Breast epithelium (tissue), 4 donors: ENCODE results near the gene POLR3B. TPM values are rescaled to one million over a fixed set of nuclear protein-coding genes. Genes with fewer than 3 reads are reported as not detected.
A peak's percentile ranks its signal among the peaks of the same experiment; 100 is the strongest.

Experiments used
- DNase-seq, 2 donors: peaks; one replicate each; pipeline ENCODE4 v3.0.0-alpha.2; 2019; ENCODE audit warnings: low spot score in 2 of 2
- H3K27ac ChIP-seq, 2 donors: fragments of 200-600 bp; sonication (generic) in 1 of 2; one replicate each; pipeline ENCODE4 v1.5.1; 2016 to 2019; ENCODE audit warnings: mild to moderate bottlenecking in 1 of 2
- H3K27me3 ChIP-seq, 2 donors: fragments of 200-600 bp; sonication (generic) in 1 of 2; one replicate each; pipeline versions ENCODE4 v1.5.1 to v1.6.0; 2017 to 2019; ENCODE audit warnings: control low read depth in 1 of 2, mild to moderate bottlenecking in 1 of 2
- H3K36me3 ChIP-seq: fragments of 200-600 bp; one replicate; pipeline ENCODE4 v1.5.1; 2019
- H3K4me1 ChIP-seq, 2 donors: fragments of 200-600 bp; sonication (generic); one replicate each; pipeline ENCODE4 v1.5.1; 2016 to 2019; ENCODE audit warnings: control low read depth in 1 of 2
- H3K4me3 ChIP-seq, 3 donors: fragments of 200-600 bp; sonication (generic); 1 replicate in 2 of 3; 2 replicates in 1 of 3; pipeline ENCODE4 v1.5.1; 2016 to 2019; ENCODE audit warnings: mild to moderate bottlenecking in 3 of 3, moderate library complexity in 2 of 3
- H3K9me3 ChIP-seq, 2 donors: fragments of 200-600 bp; sonication (generic) in 1 of 2; one replicate each; pipeline ENCODE4 v1.5.1; 2016 to 2019; ENCODE audit warnings: control low read depth in 1 of 2
- POLR2A ChIP-seq: fragments of 450-650 bp; IDR thresholded peaks from one replicate; pipeline ENCODE4 v1.6.1; 2016; ENCODE audit warnings: antibody characterized with exemption, mild to moderate bottlenecking, moderate library complexity
- POLR2AphosphoS5 ChIP-seq, 3 donors: sonication (generic); formaldehyde crosslinking; IDR thresholded peaks; one replicate each; pipeline ENCODE4 v1.6.1; 2017; ENCODE audit warnings: antibody characterized with exemption in 3 of 3
- intact Hi-C: fragments of 100-400 bp; cut with DNase I; formaldehyde crosslinking; loops from one replicate; pipeline ENCODE4 v1.15.1; 2023; ENCODE audit warnings: low total_unique reads
- total RNA-seq, 3 donors: library from RNA; depleted of rRNA; stranded (reverse); fragments of >200 nt; gene quantifications; one replicate each; pipeline ENCODE4 v1.1.0, GENCODE V29; 2016
- TF ChIP-seq, protein P1 (sequence below), 3 donors: fragments of 450-650 bp; IDR thresholded peaks; one replicate each; pipeline ENCODE4 v1.5.1; 2016 to 2017; ENCODE audit warnings: antibody characterized with exemption in 3 of 3, mild to moderate bottlenecking in 3 of 3, moderate library complexity in 3 of 3

The POLR3B gene
- total RNA-seq, 3 donors from 2014 or later = 7.0 to 9.8 (median 9.2) TPM

DNA sequence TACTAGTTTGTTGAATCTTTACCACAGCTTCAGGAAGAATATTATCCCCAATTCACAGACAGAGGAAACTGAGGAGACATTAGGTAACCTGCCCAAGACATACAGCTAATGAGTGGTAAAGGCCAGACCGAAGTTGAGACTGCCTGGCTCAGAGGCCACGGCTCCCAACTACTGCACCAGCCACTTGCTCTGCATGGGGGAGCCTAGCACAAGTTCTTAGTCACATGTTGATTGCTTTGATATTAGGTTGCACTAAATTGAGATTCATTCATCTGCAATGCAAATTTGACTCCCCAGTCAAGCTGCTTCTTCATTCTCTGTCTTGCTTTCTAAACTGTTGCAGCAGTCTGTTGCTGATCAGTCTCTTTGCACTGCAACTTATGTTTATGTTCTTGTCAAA lies 25.9 kb upstream of the POLR3B start:
- DNase-seq = no peak
- Histone ChIP-seq H3K36me3 (no peaks in the 10 kb centered on the region), H3K27ac (no peak overlapping the region), H3K27me3 (no peaks in the 10 kb centered on the region), H3K4me3 (no peak overlapping the region), H3K4me1 (no peaks in the 10 kb centered on the region), H3K9me3 (no peaks in the 10 kb centered on the region)
- TF ChIP-seq, protein P1, sequence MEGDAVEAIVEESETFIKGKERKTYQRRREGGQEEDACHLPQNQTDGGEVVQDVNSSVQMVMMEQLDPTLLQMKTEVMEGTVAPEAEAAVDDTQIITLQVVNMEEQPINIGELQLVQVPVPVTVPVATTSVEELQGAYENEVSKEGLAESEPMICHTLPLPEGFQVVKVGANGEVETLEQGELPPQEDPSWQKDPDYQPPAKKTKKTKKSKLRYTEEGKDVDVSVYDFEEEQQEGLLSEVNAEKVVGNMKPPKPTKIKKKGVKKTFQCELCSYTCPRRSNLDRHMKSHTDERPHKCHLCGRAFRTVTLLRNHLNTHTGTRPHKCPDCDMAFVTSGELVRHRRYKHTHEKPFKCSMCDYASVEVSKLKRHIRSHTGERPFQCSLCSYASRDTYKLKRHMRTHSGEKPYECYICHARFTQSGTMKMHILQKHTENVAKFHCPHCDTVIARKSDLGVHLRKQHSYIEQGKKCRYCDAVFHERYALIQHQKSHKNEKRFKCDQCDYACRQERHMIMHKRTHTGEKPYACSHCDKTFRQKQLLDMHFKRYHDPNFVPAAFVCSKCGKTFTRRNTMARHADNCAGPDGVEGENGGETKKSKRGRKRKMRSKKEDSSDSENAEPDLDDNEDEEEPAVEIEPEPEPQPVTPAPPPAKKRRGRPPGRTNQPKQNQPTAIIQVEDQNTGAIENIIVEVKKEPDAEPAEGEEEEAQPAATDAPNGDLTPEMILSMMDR (IDR thresholded peaks at IDR 0.05) = no peak
- TF ChIP-seq POLR2A (no peak), POLR2AphosphoS5 (IDR thresholded peaks at IDR 0.05) (no peak)
- intact Hi-C loops = no loop called here

DNA sequence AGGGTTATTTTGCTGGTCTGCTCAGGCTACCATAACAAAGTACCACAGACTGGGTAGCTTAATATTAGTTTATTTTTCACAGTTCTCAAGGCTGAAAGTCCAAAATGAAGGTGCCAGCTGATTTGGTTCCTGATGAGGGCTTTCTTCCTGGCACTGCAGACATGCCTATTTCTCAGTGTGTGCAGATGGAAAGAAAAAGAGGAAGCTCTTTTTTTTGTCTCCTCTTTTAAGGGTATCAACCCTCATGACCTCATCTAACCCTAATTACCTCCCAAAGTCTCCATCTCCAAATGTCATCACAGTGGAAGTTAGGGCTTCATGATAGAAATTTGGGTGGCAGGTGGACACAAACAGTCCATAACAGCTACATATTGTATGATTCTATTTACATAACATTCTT lies 25.0 kb upstream of the POLR3B start:
- no peak for TF ChIP-seq POLR2AphosphoS5 (IDR thresholded peaks at IDR 0.05)
- TF ChIP-seq POLR2A = no peak
- TF ChIP-seq, protein P1 (IDR thresholded peaks at IDR 0.05) = no peak
- Histone ChIP-seq H3K4me3 (no peak overlapping the region), H3K27me3 (no peaks in the 10 kb centered on the region), H3K9me3 (no peaks in the 10 kb centered on the region), H3K27ac (no peak overlapping the region), H3K4me1 (no peaks in the 10 kb centered on the region), H3K36me3 (no peaks in the 10 kb centered on the region)
- intact Hi-C loops = no loop called here
- DNase-seq = no peak

DNA sequence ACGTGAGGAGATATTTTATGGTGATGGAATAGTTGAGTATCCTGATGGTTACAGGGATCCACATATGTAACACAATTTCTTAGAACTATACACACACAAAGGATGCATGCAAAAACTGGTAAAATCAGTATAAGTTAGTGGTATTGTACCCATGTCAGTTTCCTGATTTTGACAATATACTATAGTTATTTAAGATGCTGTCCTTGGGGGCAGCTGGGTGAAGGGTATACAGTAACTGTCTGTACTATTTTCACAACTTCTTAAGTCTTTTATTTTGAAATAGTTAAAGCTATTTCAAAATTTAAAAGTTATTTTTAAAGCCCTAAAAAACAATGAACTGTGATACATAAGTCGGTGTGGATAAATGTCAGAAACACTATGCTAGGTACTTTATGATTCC lies 24.5 kb upstream of the POLR3B start:
- intact Hi-C loops = no loop called here
- H3K4me3 ChIP-seq = no peak overlapping the region
- no peaks in the 10 kb centered on the region for H3K27me3 ChIP-seq
- no peak overlapping the region for H3K27ac ChIP-seq
- H3K4me1 ChIP-seq = no peaks in the 10 kb centered on the region
- TF ChIP-seq POLR2A (no peak), POLR2AphosphoS5 (IDR thresholded peaks at IDR 0.05) (no peak)
- TF ChIP-seq, protein P1 (IDR thresholded peaks at IDR 0.05) = no peak
- no peak for DNase-seq
- no peaks in the 10 kb centered on the region for H3K9me3 ChIP-seq
- H3K36me3 ChIP-seq = no peaks in the 10 kb centered on the region

DNA sequence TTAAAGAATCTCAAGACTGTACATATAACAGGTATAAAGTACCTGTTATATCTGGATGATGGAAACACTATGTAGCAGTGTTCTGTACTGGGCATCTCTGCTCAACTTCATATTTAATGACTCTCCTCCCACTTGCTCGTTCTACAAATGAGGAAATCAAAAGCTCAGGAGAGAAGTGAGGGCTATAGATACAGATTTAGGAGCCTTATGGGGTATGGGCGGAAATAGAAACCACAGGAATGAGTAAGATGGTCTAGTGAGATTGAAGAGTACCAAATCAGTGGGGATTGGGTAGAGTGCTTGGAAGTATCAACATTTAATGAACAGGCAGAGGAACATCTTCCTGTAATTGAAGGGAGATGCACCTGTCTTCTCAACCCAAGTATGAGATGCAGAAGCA lies 23.8 kb upstream of the POLR3B start:
- intact Hi-C loops = no loop called here
- Histone ChIP-seq H3K4me3 (no peak overlapping the region), H3K4me1 (no peaks in the 10 kb centered on the region), H3K27me3 (no peaks in the 10 kb centered on the region), H3K36me3 (no peaks in the 10 kb centered on the region), H3K9me3 (no peaks in the 10 kb centered on the region), H3K27ac (no peak overlapping the region)
- DNase-seq = no peak
- TF ChIP-seq POLR2A = no peak
- no peak for TF ChIP-seq POLR2AphosphoS5 (IDR thresholded peaks at IDR 0.05)
- TF ChIP-seq, protein P1 (IDR thresholded peaks at IDR 0.05) = no peak

DNA sequence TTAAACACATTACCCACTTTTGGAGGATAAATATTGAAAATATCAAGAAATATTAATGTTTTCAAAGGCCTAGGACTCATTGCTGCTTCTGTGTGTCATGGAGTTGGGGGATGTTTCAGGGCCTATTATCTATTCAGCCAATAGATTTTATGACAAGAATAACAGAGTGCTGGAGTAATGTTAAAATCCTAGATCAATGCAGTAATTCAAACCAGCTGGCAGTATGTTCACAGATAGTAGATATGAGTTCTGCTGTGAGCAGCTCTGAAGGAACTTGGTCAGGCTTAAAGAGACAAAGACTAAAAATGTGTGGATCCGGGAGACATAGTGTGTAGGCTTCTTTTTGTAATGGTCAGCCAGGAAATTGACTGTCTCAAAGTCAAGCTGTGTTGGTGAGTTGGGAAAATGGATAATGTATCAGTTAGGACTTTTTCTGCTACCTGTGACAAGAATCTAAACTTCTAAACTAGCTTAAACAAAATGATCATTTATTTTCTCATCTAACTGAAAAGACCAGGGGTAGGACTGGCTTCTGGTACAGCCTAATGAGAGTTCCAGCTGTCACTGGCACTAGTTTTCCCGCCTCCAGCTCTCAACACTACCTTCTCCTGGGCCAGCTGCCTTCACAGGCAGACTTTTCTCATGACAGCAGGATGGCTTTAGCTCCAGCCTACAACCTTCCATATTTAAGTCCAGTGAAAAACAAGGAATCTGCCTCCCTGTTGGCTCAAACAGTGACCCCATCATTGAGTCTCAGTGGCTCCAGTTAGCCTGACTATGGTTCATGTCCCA lies 16.3 kb upstream of the POLR3B start:
- Histone ChIP-seq H3K4me3 (no peak overlapping the region), H3K4me1 (peaks cover 5 to 13% of the 10 kb centered on the region in 2 donors), H3K9me3 (no peaks in the 10 kb centered on the region), H3K27me3 (no peaks in the 10 kb centered on the region), H3K27ac (peak overlapping the region; percentile 46 to 76), H3K36me3 (no peaks in the 10 kb centered on the region)
- no peak for DNase-seq
- intact Hi-C loops = loop anchor here (5.0 kb wide), 1 partner anchor 254 kb away; no protein-coding TSS in a partner anchor
- TF ChIP-seq, protein P1 (IDR thresholded peaks at IDR 0.05) = no peak
- TF ChIP-seq POLR2AphosphoS5 (IDR thresholded peaks at IDR 0.05) (no peak), POLR2A (no peak)
